ENCODE measurements around the gene TTPAL. TPM values are rescaled to one million over a fixed set of nuclear protein-coding genes. Genes with fewer than 3 reads are reported as not detected.

Gene TTPAL
- total RNA-seq, 4 donors from 2014 or later = 6.0 to 30.5 (median 8.9) TPM

Small RNA genes within 50 kb of the gene (small RNA-seq; reads per million reads assigned to genes)
- gene RPL37AP1 = 0 reads per million in 2 donors

Other genes starting within 250 kb of the TTPAL start
- 1 to 10 TPM in 2 of 4 donors, not detected in 2; 1.2 to 2.3 TPM for gene GDAP1L1, start 228.6 kb upstream of the TTPAL start, total RNA-seq
- gene FITM2, start 164.7 kb upstream of the TTPAL start, total RNA-seq = 10 to 100 TPM in 3 of 4 donors, 1 to 10 TPM in 1; 8.7 to 11.7 (median 10.8) TPM
- not detected for gene R3HDML, start 138.8 kb upstream of the TTPAL start, total RNA-seq
- 100 to 1,000 TPM in 3 of 4 donors, 10 to 100 TPM in 1; 76.7 to 346 (median 308) TPM for gene HNF4A, start 120.2 kb upstream of the TTPAL start, total RNA-seq
- 10 to 100 TPM; 24.8 to 70.0 (median 54.2) TPM for gene SERINC3, start 46.2 kb downstream of the TTPAL start, total RNA-seq
- 10 to 100 TPM; 27.9 to 60.2 (median 28.3) TPM for gene PKIG, start 106.7 kb downstream of the TTPAL start, total RNA-seq
- gene ADA, start 175.8 kb downstream of the TTPAL start, total RNA-seq = 10 to 100 TPM in 1 of 4 donors, 1 to 10 TPM in 3; 1.6 to 25.6 (median 5.0) TPM
- gene CCN5, start 239.5 kb downstream of the TTPAL start, total RNA-seq = 10 to 100 TPM in 2 of 4 donors, 1 to 10 TPM in 2; 5.8 to 32.2 (median 11.2) TPM